GM19468 (cell line): ENCODE results near the gene SHISA9.

Experiments used
- ATAC-seq: cut with Tn5 transposase; IDR thresholded peaks from one replicate; pipeline ENCODE4 v1.9.1; 2021; ENCODE audit warnings: mild to moderate bottlenecking, moderate library complexity, moderate number of reproducible peaks; ENCODE audit not compliant: unreplicated experiment; ENCODE audit errors: extremely low read depth

The SHISA9 gene

DNA sequence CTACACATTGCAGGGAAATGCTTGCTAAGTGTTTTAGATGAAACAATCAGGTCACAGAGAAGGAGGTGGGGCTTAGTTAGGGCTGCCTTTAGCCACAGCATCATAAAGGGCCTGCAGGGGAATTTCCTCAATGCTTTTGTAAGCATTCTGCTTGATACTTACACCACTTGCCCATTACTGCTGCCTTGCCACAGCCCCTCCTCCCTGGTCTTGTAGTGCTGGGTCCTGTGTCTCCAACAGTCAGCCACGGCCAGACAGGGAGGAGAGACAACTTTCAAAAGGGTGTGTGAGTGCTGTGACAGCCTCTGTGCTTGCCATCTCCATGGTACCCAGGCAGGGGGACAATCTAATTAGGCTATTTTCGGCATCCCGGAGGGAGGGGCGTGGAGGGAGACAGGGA lies 111.2 kb downstream of the SHISA9 start:
- ATAC-seq, result no peak

DNA sequence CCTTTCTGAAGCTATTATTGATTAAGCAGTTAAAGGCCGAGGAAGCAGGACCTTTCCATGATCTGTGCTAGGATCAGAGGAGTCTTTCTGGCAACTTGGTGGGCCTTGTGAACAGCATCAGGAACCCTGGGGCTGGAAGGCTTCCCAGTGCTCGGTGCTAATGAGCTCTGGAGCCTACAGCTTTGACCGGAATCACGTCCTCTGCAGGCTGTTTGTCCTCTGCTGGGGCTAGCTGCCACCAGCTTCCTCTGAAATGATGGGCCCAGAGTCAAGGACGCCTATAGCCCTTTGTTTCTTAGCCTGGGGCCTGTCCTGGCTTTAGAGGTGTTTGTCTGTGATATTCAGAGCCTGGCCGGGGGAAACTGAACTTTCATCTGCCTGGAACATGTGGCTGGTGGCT lies 111.6 kb downstream of the SHISA9 start:
- no peak for ATAC-seq

DNA sequence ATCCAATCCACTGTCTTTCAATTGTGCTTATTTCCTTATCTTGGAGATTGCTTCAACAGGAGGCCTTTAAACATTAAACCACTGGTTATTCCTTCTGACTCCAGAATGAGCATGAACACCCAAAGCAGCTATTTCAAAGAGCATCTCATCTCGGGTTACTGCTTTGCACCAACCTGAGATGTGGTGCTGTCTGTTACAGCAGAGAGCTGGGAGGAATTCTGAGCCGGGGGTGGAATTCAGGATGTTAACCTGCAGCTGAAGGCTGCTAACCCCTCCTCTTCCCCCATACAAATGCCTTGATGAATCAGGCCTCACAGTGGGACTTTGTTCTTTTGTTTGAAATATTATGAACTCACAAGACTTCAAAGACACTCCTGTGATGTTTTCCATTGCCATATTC lies 113.1 kb downstream of the SHISA9 start:
- ATAC-seq, result no peak

DNA sequence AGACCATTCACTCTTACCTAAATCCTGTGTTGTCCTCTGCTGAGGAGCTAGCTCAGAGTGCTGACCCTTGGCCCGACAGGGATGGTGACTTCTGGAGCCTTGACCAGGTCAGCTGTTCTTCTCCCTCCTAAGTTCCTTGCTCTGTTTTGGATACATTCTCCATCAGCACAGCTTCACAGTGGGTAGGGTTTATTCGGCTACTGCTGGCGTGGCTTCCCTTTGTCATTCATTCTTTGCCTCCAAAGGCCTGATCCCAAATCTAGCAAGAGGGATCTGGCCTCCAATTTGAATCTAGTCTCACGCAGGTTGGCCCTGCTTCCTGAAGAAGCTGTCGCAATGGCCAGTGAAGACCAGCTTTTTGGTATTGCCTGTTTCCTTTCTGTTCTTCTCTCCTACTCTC lies 116.6 kb downstream of the SHISA9 start:
- ATAC-seq, result no peak

DNA sequence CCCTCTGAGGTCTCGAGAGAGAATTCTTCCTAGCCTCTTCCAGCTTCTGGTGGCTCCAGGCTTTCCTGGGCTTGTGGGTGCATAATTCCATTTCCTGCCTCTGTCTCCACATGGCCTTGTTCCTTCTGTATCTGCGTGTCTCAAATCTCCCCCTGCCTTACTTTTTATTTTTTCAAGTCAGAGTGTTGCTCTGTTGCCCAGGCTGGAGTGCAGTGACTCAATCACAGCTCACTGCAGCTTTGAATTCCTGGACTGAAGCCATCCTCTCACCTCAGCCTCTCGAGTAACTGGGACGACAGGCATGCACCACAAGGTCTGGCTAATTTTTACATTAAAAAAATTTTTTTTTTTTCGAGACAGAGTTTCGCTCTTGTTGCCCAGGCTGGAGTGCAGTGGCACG lies 120.6 kb downstream of the SHISA9 start:
- ATAC-seq, result no peak

DNA sequence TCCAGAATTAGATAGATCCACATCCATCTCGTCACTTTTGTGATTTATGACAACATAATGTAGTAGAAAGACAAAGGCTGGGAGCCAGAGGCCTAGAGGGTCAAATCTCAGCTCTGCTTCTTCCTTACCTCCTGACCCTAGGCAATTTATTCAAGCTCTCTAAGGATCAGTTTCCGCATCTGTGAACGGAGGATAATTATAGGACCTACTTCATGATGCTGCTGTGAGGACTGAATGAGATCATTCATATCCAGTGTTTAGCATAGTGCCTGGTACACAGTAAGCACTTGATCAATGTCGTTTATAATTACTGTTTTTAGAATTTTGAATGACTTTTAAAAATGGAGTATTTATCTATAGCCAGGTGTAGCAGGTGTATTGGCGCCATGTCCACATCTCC lies 128.4 kb downstream of the SHISA9 start:
- no peak for ATAC-seq

DNA sequence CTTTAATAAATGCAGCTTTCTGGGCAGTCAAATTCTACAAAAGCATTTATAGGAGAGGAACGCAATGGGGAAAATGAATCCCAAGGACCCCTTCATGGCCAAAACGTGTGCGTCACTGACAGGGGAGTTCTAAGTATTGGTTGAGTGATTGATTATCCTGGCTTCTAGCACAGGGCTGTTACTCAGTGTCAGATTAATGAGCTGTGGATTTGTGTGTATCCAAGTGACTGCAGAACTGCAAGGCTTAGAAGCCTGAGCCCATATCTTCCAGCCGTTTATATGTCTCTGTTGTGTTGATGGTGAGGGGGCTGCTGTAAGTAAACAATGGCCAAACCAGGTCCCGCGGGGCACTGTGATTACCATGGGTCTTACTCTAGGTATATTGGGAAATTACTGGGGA lies 129.4 kb downstream of the SHISA9 start:
- no peak for ATAC-seq

DNA sequence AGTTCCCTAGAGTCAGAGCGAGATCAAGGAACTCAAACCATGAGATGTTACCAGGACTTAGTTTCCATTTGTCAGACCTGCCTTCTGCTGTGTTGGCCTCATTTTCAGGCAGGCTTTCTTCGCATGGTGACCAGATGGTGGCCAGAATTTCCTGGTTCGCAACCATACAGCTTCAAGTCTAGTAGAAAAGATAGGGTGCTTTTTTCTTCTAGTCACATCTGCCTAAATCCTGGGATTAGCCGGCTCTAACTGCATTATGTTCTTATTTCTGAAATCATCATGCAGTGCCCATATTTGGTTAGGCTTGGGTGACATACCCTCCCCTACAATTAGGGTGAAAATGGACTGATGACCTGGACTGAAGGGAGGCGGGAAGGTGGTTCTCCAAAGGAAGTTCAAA lies 131.5 kb downstream of the SHISA9 start:
- no peak for ATAC-seq

DNA sequence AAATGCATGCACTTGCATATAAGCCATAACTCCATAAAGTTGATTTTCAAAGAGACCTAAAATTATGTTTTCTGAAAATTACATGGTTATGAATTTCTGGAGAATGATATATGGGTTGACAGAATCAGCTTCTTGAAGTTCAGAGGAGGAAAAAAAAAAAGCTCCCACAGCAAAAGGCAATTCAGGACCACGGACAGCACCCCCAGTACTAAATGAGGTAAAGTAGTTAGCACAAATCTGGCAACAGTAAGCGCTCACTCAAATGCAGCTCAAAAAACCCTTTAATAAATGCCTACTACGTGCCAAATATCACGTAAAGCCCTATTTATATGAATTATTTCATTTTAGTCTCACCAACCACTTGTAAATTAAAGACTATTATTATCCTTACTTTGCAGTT lies 135.2 kb downstream of the SHISA9 start:
- no peak for ATAC-seq

DNA sequence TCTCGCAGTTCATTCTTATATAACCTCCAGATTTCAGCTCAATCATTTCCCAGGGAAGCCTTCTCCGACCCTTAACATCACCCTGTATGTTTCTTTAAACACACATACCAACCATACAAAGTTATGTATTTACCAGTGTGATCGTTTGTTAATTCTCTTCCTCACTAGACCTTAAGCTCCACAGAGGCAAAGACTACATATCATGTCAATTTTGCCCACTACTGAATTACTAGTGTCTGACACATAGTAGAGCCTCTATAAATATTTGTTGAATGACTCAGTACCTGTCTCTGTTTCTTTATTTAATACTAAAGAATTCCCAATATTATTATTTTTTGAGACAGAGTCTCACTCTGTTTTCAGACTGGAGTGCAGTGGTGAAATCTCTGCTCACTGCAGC lies 137.2 kb downstream of the SHISA9 start:
- ATAC-seq, result no peak

DNA sequence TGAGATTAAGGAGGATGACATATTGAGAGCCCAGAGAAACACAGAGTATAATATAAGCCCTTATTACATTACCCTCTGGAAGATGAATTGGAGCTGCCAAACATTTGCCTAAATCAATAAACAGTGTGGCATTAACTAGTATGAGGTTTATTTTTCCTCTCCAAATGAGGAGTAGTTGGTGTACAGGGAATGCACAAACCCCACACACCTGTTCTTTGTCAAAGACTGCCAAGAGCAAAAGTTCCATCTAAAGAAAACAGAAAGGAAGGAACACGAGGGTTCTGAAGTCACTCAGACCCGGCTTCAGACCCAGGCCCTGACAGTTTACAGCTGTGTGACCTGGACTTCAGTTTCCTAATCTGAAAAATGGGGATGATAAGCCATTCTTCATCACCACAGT lies 138.1 kb downstream of the SHISA9 start:
- no peak for ATAC-seq

DNA sequence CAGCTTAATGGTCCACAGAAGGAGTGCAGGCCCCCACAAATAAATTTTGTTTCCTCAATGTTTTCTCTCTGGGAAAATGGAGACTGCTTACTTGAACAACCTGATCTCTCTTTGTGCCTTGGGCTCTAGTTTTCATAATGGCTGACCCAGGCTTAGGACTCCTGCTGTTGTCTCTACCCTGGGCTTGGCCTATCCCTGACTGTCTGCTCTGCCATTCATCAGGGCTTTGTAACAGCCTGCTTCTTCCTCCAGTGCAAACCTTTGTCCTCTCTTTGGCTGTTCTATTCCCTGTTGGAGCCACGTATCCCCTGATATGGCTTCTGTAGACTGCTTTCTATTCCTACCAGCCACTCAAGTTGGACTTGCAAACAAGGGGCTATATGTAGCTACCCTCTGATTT lies 139.8 kb downstream of the SHISA9 start:
- ATAC-seq, result no peak

DNA sequence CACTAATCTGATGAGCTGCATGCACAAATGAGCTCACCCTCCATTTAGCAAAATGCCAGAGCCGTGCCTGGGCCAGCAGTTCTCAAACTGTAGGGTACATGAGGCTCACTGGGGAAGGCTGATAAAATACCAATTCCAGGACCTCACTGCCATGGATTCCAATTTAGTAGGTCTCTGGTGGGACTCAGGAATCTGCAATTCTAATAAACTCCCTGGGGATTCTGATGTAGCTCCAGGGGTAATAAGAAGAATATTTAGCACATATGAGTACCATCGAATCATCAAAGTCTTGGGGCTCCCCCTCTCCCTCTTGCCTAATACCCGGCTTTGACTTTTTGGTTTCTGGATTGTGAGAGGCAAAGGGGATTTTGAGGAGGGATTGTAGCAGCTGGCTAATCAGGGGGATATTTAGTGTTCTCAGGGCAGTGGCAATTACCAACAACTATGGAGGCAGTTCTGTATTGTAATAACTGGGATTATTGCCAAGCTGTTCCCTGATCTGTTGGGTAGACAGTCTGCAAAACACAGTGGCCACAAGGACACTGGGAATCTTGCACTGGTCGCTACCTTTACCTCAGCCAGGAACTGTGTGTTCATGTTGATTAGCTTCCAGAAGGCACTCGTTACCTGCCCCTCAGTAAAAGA lies 140.4 kb downstream of the SHISA9 start:
- ATAC-seq, result no peak

DNA sequence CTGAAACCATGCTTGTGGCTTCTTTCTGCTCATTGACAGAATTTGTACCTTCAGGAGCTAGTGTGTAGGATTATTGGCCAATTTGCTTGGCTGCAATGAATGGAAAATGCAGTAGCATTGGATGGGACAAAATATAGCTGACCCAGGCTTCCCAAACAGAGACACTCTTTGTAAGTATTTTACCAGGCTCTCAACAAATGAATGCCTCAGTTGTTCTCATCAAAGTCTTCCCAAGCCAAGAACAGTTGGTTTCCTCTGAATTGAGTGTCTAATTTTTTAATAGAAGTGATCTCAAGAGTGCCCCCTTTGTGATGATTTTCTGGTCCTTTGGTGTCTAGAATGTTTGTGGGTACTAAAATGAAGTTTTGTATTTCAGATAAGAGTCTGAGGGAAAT lies 140.9 kb downstream of the SHISA9 start:
- no peak for ATAC-seq

DNA sequence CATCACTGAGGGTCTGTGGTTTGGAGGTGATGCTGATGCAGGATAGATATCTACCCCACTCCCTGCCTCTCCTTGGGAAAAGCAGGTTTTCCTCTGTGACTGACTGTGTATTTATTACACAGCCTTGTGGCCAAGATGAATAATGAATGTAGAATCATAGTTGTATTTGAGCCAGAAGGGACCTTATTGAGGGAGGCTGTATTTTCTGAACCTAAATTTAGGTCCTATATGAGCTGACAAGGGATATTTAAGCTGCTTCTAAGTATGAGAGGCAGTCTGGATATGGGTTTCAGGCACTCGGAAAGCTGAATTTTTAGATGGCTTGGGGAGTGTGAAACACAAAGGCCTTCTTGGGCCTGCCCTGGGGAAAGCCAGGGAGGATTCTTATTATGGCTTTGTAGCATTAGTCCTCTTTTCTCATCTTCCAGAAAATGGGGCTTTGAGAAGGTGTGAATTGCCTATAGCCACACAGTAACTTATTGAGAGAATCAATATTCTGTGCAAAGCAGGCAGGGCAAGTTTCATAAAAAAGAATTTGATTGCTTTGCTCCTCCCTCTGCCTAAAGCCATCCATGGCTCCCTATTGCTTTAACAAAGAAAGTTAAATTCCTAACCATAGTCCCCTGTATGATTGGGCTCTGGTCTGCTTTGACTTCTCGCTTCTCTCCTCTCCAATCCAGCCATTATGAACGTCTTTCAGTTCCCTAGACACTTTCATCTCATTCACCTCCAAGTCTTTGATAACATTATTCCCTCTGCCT lies 144.8 kb downstream of the SHISA9 start:
- no peak for ATAC-seq

DNA sequence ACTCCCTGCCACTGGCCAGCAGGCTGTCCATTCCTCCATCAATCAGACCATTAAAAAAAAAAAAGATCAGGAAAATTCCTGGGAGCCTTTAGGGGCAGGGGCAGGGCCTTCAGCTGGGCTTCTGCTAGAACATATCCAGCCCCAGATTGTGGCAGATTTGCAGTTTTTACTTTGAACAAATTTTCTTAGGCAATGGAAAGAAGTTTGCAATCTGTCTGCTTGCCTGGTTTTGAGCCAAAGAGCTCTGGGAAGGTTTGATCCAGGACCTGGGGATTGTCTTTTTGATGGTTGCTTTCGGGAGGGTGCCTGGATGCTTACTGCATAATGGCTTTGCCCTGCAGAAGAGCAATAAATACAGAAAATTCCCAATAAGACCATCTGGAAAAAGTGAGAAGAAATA lies 145.9 kb downstream of the SHISA9 start:
- no peak for ATAC-seq

DNA sequence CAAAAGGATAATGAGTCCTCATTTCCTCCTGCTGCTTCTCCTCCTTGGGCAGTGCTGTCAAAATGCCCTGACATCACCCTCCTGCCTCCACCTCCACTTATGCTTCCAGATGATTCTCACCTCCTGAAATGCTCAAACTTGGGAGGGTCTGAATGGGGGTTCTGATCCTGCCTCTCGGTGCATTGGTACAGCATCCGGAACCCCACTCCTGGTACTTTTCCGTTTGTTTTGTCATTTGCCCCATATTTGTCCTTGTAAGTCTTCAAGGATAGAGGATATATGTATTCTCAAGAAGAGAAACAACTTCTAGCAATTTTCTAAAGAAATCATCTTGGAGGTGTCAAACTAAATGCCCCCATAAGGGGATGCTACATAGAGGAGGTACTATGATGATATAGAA lies 148.3 kb downstream of the SHISA9 start:
- no peak for ATAC-seq

DNA sequence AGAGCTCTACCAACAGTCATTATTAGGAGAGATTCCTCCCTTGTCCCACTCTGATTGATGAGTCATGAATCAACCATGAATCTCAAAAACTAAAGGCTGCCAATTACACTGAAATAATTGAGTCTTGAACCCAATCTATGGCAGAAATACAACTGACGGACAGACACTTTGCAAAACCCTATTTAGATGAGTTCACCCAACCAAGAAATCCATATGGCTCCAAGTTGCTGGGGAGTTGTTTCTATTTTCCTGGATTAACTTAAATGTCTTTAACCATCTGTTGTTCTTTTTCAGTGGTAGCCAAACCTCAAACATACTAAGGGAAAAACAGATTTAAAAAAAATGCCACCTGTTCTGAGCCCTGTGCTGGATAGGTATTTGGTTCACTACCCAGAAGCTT lies 151.0 kb downstream of the SHISA9 start:
- ATAC-seq, result no peak

DNA sequence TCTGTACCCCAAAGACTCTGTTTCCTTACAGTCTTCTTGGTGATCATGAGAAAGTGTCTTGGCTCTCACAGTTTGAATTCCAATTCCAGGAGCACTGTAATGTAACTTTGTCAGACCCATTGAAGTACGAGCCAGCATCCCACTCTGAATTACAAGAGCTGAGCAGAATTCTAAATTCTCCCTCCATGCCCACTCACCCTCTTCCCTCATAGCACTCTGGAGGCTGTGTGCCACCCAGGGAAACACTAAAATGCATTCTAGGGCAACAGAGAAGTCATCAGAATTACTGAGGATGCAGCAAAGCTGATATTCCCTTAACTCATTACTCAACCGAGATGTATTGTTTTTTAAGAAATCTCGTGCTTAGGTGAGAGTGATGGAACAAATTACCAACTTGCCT lies 154.1 kb downstream of the SHISA9 start:
- no peak for ATAC-seq

DNA sequence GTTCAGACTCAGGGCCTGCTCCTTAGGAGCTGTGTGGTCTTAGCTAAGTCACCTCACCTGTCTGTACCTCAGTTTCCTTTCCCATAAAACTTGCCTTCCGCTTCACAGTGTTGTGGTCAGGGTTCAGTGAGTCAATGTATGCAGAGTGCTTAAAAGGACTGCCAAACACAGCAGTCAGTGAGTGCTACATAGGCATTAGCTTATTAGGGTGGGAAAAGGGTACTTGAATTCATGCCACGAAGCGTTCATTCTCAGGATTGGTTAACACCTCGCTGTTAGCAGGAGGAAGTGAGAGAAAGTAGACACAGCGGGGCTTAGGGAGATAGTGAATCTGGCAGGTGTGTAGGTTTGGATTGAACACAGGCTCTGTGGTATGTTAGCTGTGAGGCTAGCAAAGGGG lies 155.2 kb downstream of the SHISA9 start:
- ATAC-seq, result no peak

DNA sequence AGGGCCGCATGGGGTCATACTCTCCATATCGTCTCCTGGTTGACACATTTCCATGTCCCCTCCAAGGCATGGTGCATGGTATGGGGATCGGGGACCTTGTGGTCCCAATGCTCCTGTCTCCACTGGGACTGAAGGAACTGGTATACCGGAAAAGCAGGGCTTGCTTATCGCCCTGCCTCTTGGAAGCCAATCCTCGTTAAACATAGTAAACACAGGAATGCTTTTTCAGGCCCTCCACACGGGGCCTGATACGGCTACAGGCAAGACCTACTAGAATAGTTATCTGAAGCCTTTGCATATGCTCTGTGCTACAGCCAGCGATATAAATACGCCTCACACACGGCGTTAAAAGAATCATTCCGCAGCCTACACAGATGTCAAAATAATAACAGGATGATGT lies 159.5 kb downstream of the SHISA9 start:
- no peak for ATAC-seq

DNA sequence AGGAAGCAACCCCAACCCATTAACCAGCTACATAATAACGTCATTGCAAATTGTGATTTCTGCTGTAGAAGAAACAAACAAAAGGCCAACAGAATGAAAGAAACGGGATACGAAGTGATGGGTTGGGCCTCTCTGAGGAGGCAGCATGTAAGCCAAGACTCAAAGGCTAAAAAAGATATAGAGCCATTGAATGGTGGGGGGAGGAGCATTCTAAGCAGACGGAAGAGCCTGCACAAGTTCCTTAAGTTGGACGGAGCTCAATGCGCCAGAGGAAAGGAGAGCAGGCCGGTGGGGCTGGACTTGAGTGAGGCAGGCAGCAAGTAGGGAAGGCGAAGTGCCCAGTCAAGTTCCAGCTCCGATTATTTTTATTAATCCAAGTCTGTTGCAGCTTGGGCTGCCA lies 160.3 kb downstream of the SHISA9 start:
- ATAC-seq, result no peak
